Measurements from ENCODE around the gene C8G.

C8G gene

DNA sequence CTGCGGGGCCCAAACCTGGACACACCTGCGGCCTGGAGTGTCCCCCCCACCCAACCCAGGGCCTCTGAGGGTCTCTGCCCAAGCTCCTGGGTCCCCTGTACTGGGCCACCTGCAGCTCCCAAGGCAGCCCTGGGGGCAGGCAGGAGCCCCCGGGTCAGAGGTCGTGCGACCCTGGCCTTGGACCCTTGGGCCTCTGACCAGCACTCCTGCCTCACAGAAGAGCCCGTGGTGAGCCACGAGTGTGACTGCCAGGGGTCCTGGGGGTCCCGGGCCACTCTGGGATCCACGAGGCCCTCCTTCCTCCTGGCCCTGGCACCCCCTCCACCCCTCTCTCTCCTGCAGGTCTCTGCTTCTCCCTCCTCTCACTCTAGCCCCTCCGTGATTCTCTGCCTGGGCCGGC, 27.3 kb downstream of the C8G start:
- DNase-seq, result no peak

- DNase-seq, result no peak
Measured at GRCh38 chr9:136972743-136973142, 27.7 kb downstream of the C8G start.

GRCh38 chr9:136973618-136974617, 28.9 kb downstream of the C8G start:
- no peak for DNase-seq

GRCh38 chr9:136974817-136975535, 29.9 kb downstream of the C8G start:
- no peak for DNase-seq

DNA sequence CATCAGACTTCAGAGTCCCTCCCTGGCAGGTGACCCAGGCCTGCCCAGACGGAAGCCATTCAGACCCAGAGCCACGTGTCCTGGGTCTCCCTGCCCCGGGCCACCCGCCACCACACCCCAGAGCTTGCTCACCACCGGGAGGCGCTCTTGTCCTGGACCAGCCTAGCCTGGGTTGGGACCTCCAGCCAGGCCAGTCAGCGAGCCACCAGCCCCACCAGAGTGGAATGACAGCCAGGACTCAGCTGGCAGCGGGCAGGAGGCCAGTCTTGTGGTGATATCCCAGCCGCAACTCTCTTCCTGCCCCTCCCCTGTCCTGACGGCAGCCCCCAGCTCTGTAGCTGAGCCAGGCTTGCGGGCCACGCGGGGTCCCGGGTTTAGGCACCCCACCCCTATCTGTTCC, 30.6 kb downstream of the C8G start:
- DNase-seq, result no peak

DNA sequence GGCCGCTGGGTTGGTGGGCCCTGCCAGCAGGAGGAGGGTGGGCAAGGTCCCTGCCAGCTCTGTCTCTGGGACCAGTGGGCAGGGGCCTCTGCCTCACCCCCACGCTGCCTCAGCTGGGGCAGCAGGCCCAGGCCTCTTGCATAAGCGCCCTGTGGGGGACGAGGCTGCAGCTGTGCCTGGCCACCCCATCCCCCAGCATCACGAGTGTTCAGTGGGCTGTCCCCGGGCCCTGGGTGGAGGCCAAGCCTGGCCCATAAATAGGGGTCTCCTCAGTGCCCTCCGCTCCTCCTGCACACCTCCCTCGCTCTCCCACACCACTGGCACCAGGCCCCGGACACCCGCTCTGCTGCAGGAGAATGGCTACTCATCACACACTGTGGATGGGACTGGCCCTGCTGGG, 32.2 kb downstream of the C8G start, which contains the start of gene PTGDS:
Gene PTGDS (plus strand): TSS at position 282 of the 400 bp plus-strand sequence. CDS start 75 bp downstream, at position 357.
- DNase-seq, result no peak

GRCh38 chr9:136977649-136978072, 32.6 kb downstream of the C8G start:
- DNase-seq, result no peak

DNA sequence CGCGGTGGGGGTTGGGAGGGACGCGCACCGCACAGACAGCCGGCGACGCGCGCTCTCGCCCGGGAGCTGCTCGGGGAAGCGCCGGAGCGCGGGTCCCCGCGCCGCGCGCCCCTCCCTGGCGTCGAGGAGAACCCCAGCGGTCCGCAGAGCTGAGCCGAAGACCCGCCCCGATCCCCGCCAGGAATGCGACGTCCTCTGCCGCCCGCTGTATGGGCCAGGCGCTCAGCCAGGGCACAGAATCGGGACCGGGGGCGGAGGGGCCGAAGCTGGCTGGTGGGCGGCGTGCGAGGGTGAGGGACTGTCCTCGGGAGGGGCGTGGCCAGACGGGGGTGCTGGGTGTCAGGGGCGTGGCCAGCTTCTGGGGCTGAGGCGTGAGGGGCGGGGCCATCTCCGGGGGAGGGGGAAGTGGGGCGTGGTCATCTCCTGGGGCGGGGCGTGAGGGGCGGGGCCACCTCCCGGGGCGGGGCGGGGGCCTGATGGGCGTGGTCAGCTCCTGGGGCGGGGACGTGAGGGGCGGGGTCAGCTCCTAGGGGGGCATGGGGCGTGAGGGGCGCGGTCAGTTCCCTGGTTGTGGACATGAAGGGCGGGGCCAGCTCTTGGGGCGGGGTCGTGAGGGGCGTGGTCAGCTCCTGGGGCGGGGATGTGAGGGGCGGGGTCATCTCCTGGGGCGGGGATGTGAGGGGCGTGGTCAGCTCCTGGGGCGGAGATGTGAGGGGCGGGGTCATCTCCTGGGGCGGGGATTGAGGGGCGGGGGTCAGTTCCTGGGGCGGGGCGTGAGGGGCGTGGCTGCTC, 33.2 kb downstream of the C8G start:
- peak; percentile 12 for DNase-seq

DNA sequence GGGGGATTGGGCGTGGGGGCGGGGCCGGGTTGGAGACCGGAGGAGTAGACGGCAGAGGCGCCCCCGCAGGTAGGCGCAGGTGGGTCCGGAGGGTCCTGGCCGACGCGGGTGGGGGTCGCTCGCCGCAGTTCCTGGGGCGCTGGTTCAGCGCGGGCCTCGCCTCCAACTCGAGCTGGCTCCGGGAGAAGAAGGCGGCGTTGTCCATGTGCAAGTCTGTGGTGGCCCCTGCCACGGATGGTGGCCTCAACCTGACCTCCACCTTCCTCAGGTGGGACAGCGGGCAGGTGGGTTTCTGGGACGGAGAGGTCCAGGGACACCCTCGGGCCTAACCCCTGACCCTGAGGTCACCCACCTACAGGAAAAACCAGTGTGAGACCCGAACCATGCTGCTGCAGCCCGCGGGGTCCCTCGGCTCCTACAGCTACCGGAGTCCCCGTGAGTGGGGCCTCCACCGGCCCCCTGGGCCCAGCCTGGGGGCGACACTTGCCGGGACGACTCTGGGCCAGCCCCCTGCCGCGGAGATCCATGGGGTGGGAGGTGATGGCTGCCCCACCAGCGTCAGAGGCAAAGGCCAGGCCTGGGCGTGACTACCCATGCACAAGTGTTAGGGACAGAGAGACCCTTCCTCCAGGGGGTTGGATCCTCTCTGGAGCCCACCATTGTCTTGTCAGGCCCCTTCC, 34.0 kb downstream of the C8G start:
- DNase-seq, result no peak

- no peak for DNase-seq
Measured at GRCh38 chr9:136979769-136980587, 34.9 kb downstream of the C8G start.

GRCh38 chr9:136980669-136981478, 35.8 kb downstream of the C8G start:
- DNase-seq, result no peak

DNA sequence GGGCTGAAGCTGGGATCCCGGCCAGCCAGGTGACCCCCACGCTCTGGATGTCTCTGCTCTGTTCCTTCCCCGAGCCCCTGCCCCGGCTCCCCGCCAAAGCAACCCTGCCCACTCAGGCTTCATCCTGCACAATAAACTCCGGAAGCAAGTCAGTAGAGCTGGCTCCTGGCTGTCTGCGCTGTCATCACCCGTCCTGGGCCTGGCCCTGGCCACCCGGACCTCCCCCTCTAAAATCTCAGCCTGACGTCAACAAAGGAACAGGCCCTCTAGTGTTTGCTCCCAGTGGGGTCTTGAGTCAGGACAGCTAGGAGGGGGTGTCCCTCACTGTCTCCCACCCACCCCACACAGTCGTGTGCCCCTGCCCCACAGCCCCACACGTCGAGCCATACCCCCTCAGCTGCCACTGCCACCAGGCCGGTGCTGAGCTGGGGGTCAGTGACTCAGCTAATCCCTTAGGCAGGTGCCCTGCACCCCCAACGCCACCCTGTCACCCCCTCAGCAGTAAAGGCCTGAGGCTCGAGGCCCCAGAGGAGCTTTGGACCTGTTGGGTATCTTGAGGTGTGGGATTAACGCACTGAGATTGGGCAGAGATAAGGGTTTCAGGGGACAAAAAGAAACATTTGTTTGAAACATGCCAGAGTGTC, 36.7 kb downstream of the C8G start:
- DNase-seq, result no peak

DNA sequence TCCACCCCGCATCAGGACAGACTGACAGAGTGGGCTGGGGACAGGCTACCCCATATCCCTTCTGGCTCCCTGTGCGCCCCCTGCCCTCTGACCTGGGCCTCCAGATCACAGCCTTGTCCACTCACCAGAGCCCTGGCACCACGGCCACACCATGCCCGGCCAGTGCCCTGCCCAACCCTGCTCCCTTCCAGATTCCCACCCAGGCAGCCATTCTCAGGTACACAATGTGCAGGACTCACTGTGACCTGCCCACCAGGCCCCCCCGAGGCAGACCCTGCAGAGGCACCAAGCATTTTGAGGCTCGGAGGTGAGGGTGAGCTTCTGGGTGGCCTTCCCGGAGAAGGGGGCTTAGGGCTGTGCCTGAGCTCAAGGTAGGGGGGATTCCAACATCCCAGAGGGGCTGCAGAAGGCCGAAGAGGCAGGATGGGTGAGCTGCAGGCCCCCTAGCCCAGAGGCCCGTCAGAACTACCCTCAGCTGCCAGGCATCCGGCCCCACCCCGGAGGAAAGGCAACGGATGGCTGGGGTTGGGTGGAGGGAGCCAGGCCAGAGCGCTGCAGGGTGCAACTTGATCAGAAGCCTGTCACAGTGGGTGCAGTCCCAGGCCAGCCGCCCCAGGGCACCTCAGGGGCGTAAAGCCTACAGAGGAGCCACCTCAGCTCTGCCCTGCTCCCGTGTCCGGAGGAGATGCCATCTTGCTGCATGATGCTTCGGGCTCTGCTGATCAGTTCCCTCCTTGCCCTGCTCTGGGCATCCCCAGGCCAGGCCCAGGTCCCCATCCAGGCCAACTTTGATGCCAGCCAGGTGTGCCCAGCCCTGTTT, 37.4 kb downstream of the C8G start, which contains the start of gene LCNL1:
Gene LCNL1 (plus strand): TSS at position 762 of the 820 bp plus-strand sequence. CDS start 594 bp downstream, outside the sequence.
- no peak for DNase-seq

DNA sequence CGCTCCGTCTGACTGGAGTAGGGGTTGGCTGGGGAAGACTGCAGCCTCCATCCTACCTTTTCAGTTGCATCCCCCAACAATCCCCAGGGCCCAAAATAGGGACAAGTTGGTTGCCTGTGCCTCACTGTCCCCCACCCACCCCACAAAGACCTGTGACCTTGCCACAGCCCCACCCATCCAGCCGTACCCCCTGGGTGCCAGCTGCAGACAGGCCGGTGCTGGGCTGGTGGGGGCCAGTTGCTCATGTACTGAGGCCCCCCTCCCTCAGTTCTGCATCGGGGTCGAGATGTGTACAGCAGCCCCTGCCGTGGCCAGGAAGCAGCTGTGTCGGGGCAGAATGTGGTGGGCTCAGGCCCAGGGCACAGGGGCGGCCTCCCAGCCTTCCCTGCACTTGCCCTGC, 38.1 kb downstream of the C8G start:
- no peak for DNase-seq

DNA sequence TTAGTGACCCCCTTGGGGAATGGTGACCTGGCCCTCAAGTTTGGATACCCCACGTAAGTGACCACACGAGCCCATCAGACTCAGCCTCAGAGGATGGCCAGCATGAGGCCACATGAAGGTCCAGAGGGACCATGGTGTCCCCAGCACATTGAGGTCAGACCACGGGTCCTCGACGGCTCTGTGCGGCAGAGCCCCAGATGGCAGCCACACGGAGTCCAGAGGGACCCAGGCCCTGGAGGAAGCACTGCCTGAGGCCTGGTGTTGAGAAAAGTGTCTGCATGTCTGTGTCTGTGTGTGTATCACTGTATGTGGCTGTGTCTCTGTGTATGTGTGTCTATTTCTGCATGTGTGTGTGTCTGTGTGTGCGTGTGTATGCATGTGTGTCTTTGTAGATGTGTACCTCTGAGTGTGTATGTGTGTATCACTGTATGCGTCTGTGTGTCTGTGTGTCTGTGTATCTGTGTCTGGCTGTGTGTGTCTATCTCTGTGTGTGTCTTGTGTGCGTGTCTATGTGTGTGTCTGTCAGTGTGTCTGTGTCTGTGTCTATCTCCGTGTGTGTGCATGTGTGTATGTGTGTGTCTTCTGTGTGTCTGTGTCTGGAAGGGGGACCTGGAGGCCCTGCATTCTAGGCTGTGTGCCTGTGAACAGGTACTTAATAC, 38.7 kb downstream of the C8G start:
- no peak for DNase-seq

GRCh38 chr9:136984464-136985026, 39.5 kb downstream of the C8G start:
- DNase-seq, result no peak

DNA sequence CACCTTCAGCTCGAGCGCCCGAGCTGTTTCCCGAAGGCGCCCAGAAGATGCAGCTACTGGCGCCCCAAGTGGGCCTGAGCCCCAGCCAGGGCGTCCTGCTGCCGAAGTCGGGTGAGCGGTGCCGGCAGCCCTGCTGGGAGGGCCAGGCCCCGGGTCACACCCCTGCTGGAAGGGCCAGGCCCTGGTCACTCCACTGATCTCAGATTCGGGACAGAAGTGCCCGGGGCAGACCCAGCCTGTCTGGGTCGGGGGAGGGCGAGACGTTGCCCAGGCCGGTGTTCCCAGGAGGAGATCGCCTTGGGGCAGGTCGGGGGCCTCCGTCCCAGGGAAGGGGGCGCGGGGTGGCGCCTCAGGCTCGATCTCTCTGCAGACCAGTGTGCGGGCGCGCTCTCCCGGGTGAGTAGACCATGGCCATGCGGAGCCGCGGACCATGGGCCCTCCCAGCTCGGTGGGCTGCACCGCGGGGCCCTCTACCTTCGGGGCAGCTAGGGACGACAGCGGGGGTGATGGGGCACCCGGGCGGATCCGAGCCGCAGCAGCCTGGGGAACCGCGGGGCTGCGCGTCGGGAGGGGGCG, 40.1 kb downstream of the C8G start:
- DNase-seq, result no peak

DNA sequence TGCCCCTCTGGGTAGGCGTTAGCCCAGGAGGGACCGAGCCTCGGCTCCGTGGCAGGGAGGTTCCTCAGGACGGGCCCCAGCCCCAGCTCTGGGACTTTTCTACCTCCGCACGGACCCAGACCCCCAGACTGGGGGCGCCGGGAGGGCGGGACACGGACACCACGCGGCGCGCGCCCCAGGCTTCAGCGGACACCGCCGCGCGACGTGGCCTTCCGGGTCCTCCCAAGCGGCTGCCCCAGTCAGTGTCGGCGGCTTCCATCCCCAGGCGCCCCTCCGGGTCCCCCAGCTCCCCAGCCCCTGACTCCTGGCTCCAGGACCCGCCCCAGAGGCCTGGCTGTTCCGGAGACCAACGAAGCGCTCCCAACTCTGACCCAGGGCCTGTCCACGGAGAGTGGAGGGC, 40.8 kb downstream of the C8G start:
- no peak for DNase-seq
